Osteoblast (primary cell): ENCODE measurements around the gene NHSL2. TPM values are rescaled to one million over a fixed set of nuclear protein-coding genes. Genes with fewer than 3 reads are reported as not detected.

ENCODE experiments used
- DNase-seq: peaks from one replicate; pipeline ENCODE4 v3.0.0; 2011; ENCODE audit warnings: low spot score, mixed read lengths; ENCODE audit not compliant: insufficient read length; ENCODE audit errors: missing footprints
- H2AFZ ChIP-seq: 2 replicates; pipeline ENCODE4 v1.6.0; 2011; ENCODE audit warnings: mild to moderate bottlenecking, low read length
- H3K27ac ChIP-seq: 2 replicates; pipeline ENCODE4 v1.5.1; 2011; ENCODE audit warnings: mild to moderate bottlenecking, low read depth, low read length, moderate library complexity
- H3K27me3 ChIP-seq: 2 replicates; pipeline ENCODE4 v1.6.0; 2012; ENCODE audit warnings: mild to moderate bottlenecking, control low read depth, inconsistent platforms, low read length, moderate library complexity; ENCODE audit not compliant: insufficient read depth
- H3K36me3 ChIP-seq: 2 replicates; pipeline ENCODE4 v1.5.1; 2011; ENCODE audit warnings: mild to moderate bottlenecking, low read length, control low read depth, moderate library complexity; ENCODE audit not compliant: insufficient read depth
- H3K4me1 ChIP-seq: 2 replicates; pipeline ENCODE4 v1.5.1; 2011; ENCODE audit warnings: mild to moderate bottlenecking, low read length, control low read depth, moderate library complexity; ENCODE audit not compliant: insufficient read depth
- H3K4me2 ChIP-seq: 2 replicates; pipeline ENCODE4 v1.6.0; 2011; ENCODE audit warnings: mild to moderate bottlenecking, low read length; ENCODE audit not compliant: insufficient read depth
- H3K4me3 ChIP-seq: fragments of 200-600 bp; sonication (generic); 3 replicates; pipeline ENCODE4 v1.5.1; 2012; ENCODE audit warnings: mild to moderate bottlenecking, low read length, inconsistent platforms; ENCODE audit not compliant: insufficient read depth
- H3K79me2 ChIP-seq: 2 replicates; pipeline ENCODE4 v1.6.0; 2012; ENCODE audit warnings: mild to moderate bottlenecking, low read length, control low read depth, inconsistent platforms; ENCODE audit not compliant: insufficient read depth
- H3K9me3 ChIP-seq: 2 replicates; pipeline ENCODE4 v1.5.1; 2011; ENCODE audit warnings: low read depth, low read length, control low read depth
- H4K20me1 ChIP-seq: 2 replicates; pipeline ENCODE4 v1.6.0; 2012; ENCODE audit warnings: mild to moderate bottlenecking, low read length, control low read depth; ENCODE audit not compliant: insufficient read depth
- total RNA-seq: library from RNA; depleted of rRNA; stranded (reverse); fragments of >200 nt; gene quantifications from 2 replicates; pipeline ENCODE4 v1.2.3, GENCODE V29; 2012
- TF ChIP-seq, protein P1 (sequence below): IDR thresholded peaks from 2 replicates; pipeline ENCODE4 v1.5.1; 2011; ENCODE audit warnings: mild to moderate bottlenecking, low read depth, low read length, moderate library complexity; ENCODE audit errors: extremely low read depth

The NHSL2 gene
- total RNA-seq, 1 donor: 1.1 TPM

DNA sequence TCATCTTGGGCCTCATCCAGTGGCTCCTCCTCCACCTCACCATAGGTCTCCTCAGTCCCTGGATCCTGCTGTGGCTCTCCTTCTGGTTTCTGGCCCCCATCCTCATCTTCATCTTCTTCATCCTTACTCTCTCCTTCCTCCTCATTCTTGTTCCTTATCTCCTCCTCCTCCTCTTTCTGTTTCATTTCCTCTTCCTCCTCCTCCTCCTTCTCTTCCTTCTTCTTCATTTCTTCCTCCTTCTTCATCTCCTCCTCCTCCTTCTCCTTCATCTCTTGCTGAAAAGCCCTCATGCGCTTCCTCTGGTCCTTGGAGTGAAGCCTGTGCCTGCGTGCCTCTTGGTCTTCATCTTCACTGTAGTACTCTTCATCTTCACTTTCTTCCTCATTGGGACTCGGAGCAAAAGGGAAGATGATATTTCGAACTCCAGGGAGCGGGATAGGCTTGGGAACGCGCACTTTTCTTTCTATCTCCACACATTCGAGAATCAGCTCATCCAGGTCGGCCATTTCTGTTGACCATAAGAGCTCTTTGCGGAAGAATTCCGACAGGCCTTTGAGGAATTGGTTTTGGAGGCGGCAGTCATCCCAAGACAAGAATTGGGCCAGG lies 219.6 kb downstream of the NHSL2 start:
- no peaks in the 10 kb centered on the region for H3K79me2 ChIP-seq
- H2AFZ ChIP-seq: no peak overlapping the region
- peaks cover 35% of the 10 kb centered on the region for H3K27me3 ChIP-seq
- peak overlapping the region; percentile 71 for H3K4me3 ChIP-seq
- H3K9me3 ChIP-seq: no peaks in the 10 kb centered on the region
- DNase-seq: peak; percentile 69
- no peak overlapping the region for H3K27ac ChIP-seq
- H4K20me1 ChIP-seq: no peaks in the 10 kb centered on the region
- peaks cover 18% of the 10 kb centered on the region for H3K4me1 ChIP-seq
- TF ChIP-seq, protein P1, sequence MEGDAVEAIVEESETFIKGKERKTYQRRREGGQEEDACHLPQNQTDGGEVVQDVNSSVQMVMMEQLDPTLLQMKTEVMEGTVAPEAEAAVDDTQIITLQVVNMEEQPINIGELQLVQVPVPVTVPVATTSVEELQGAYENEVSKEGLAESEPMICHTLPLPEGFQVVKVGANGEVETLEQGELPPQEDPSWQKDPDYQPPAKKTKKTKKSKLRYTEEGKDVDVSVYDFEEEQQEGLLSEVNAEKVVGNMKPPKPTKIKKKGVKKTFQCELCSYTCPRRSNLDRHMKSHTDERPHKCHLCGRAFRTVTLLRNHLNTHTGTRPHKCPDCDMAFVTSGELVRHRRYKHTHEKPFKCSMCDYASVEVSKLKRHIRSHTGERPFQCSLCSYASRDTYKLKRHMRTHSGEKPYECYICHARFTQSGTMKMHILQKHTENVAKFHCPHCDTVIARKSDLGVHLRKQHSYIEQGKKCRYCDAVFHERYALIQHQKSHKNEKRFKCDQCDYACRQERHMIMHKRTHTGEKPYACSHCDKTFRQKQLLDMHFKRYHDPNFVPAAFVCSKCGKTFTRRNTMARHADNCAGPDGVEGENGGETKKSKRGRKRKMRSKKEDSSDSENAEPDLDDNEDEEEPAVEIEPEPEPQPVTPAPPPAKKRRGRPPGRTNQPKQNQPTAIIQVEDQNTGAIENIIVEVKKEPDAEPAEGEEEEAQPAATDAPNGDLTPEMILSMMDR: no peak
- no peak overlapping the region for H3K4me2 ChIP-seq
- H3K36me3 ChIP-seq: no peaks in the 10 kb centered on the region

DNA sequence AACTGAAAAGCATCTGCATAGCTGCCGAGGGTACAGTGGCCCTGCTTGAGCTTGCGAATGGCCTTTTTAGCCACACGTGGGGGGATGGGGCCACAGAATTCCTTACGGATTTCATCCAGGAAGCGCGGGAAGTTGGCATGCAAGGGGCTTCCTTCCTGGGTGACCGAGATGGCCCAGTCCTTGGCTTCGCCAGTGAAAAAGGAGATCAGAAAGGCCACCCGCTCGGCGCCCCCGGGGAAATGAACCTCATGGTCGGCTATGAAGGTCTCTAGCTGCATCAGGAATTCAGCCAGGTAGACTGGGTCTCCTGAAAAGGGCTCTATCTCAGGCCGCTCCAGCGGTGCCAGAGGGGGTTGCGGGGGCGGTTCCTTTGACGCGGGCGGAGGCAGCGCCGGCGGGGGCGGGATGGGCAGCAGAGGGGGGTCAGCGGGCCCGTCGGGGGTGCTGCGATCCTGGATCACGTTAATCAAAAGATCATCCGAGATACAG lies 220.2 kb downstream of the NHSL2 start:
- no peaks in the 10 kb centered on the region for H4K20me1 ChIP-seq
- peaks cover 31% of the 10 kb centered on the region for H3K27me3 ChIP-seq
- TF ChIP-seq, protein P1: no peak
- peak; percentile 73 for DNase-seq
- H3K27ac ChIP-seq: no peak overlapping the region
- peak overlapping the region; percentile 70 for H3K4me2 ChIP-seq
- H3K79me2 ChIP-seq: no peaks in the 10 kb centered on the region
- peaks cover 13% of the 10 kb centered on the region for H3K4me1 ChIP-seq
- H2AFZ ChIP-seq: no peak overlapping the region
- no peaks in the 10 kb centered on the region for H3K36me3 ChIP-seq
- peak overlapping the region; percentile 71 for H3K4me3 ChIP-seq
- no peaks in the 10 kb centered on the region for H3K9me3 ChIP-seq

DNA sequence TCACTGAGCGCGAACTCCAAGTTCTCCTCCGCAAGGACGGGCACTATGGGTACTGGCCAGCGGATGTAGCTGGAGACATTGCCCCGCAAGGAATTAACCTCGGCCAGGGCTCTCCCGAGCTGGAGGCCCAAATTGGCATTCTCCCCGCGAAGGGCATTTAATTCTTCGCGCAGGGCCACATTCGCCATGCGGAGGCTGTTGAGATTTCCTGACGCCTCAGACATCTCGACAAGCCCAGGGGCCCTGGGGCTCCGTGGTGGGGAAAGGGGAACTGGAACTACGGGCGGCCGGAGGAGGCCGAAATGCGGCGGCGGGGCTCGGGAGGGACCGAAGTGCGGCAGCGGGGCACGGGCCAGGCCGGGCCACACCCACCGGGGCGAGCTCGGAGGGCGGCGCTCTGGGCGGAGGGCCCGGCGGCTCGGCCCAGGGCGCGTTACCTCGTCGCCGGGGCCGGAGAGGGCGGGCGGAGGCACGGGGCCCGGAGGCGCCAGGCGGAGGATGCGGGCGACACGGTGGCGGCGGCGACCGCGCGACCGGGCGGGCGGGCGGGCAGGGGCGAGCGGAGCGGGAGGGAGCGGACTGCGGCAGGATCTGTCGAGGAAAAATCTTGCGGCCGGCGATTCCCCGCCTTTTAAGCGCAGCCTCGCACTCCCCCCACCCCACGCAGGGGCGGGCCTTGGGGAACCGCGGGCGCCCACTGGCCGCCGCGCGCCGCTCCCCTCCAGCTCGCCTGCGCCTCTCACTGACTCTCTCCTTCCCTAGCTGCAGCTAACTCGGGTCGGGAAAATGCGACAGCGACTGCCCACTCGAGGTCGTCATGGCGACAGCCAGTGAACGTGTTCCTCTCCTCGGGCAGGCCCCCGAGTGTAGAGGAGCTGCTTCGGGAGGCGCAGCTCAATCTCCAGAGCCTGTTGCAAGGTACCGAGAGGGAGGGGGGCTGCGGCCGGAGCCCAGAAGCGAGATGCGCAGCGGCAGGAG lies 221.0 kb downstream of the NHSL2 start, which contains the start of gene RTL5:
Gene RTL5 (minus strand): TSS at position 599 of the 978 bp plus-strand sequence.
- Histone ChIP-seq H3K4me1 (peaks cover 6% of the 10 kb centered on the region), H3K4me3 (peak within 1 kb of the TSS; percentile 71), H3K27ac (no peak within 1 kb of the TSS), H3K9me3 (no peaks in the 10 kb centered on the region), H3K27me3 (peaks cover 29% of the 10 kb centered on the region), H3K4me2 (peak within 1 kb of the TSS; percentile 70), H3K79me2 (no peaks in the 10 kb centered on the region), H3K36me3 (no peaks in the 10 kb centered on the region), H4K20me1 (no peaks in the 10 kb centered on the region), H2AFZ (peak within 1 kb of the TSS; percentile 69)
- TF ChIP-seq, protein P1: no peak
- peak; percentile 97 for DNase-seq

DNA sequence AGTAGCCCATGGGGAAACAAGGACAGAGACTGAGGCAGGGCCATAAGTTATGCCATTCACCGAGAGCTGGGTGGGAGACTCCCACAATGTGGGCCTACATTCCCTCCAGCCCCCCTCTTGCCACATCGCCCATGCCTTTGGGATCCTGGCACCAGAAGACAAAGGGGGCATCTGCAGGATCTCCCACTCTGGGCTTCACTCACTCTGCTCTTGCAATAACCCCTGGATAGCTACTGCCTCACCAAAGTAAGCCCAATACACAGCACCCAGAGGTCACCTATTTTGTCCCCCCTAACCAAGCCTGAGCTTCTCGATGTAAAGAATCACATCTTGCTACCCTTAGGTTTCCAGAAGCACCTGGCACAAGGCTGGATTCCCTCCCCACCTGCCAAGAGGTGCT lies 221.8 kb downstream of the NHSL2 start:
- Histone ChIP-seq H3K4me3 (peak overlapping the region; percentile 56), H3K79me2 (no peaks in the 10 kb centered on the region), H3K27me3 (peaks cover 30% of the 10 kb centered on the region), H3K4me1 (peaks cover 4% of the 10 kb centered on the region), H3K9me3 (no peaks in the 10 kb centered on the region), H3K36me3 (no peaks in the 10 kb centered on the region), H3K27ac (no peak overlapping the region), H3K4me2 (peak overlapping the region; percentile 70), H4K20me1 (no peaks in the 10 kb centered on the region), H2AFZ (peak overlapping the region; percentile 35)
- DNase-seq: no peak
- TF ChIP-seq, protein P1: no peak
